A172 (cell line): Measurements from ENCODE around the gene CLCNKA. TPM values are rescaled to one million over a fixed set of nuclear protein-coding genes. Genes with fewer than 3 reads are reported as not detected.
A peak's percentile ranks its signal among the peaks of the same experiment; 100 is the strongest.
"Not testable (repeated sequence)": the region's sequence is repeated elsewhere in the genome, so short reads cannot be mapped to it uniquely, and the experiment has no call there.

Experiments
- DNase-seq: peaks from one replicate; pipeline ENCODE4 v3.0.0-alpha.2; 2015; ENCODE audit warnings: low spot score
- total RNA-seq: library from RNA; depleted of rRNA; stranded (reverse); fragments of >200 nt; shearing (Covaris generic); gene quantifications from 2 replicates; pipeline ENCODE4 v1.2.3, GENCODE V29; 2014; rRNA removed

CLCNKA gene
- not detected in 2 replicates for total RNA-seq

DNA sequence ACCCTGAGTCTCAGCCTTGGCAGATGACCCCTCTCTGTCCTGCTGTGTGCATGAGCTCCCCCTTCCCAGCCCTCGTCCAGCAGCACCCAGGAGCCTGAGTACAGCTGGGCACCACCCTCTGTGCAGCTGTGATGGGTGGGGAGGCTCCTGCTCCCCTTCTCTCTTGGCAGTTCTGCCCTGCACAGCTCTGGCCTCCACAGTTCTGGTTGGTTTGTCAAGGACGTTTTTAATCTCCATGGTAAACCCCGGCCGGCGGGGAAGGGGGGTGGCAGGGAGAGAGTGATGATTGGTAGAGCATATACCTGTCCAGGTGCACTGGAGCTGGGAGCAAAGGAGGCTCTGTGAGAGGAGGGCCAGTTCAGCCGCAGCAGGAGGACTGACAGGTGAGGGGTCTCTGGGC lies at the start of gene CLCNKA:
CLCNKA (plus strand) TSS at position 356 of the 400 bp plus-strand sequence. CDS start 584 bp downstream, outside the sequence.
- DNase-seq, result no peak

- DNase-seq, result no peak
Observed at GRCh38 chr1:15972409-15972808, 49.4 kb upstream of the CLCNKA start.

GRCh38 chr1:15973772-15974171 lies 48.1 kb upstream of the CLCNKA start:
- DNase-seq, result no peak

GRCh38 chr1:15974855-15975254 lies 47.0 kb upstream of the CLCNKA start:
- DNase-seq, result no peak

- no peak for DNase-seq
Observed at GRCh38 chr1:15975358-15975804, 46.5 kb upstream of the CLCNKA start.

GRCh38 chr1:15975805-15976680 lies 45.8 kb upstream of the CLCNKA start, which contains the start of gene ZBTB17:
Gene ZBTB17, minus strand, starts transcription at chr1:15976101. Its CDS starts 27,606 bp downstream, at chr1:15948495.
- DNase-seq, result peak; percentile 82

- DNase-seq, result not testable (repeated sequence)
Observed at GRCh38 chr1:15977947-15978346, 43.9 kb upstream of the CLCNKA start.

DNA sequence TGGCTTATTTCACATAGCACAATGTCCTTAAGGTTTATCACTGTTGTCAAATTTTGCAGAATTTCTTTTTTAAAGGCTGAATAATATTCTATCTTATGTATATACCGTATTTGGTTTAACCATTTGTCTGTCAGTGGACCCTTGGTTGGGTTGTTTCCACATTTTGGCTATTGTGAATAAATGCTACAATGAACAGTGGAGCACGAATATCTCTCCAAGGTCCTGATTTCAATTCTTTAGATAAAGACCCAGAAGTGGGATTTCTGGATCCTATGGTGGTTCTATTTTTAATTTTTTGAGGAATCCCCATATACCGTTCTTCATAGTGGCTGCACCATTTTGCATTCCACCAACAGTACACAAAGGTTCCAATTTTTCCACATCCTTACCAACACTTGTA lies 40.2 kb upstream of the CLCNKA start:
- DNase-seq, result no peak

GRCh38 chr1:15983275-15983674 lies 38.6 kb upstream of the CLCNKA start:
- no peak for DNase-seq

- peak; percentile 18 for DNase-seq
Observed at GRCh38 chr1:15985611-15986297, 36.1 kb upstream of the CLCNKA start.

DNA sequence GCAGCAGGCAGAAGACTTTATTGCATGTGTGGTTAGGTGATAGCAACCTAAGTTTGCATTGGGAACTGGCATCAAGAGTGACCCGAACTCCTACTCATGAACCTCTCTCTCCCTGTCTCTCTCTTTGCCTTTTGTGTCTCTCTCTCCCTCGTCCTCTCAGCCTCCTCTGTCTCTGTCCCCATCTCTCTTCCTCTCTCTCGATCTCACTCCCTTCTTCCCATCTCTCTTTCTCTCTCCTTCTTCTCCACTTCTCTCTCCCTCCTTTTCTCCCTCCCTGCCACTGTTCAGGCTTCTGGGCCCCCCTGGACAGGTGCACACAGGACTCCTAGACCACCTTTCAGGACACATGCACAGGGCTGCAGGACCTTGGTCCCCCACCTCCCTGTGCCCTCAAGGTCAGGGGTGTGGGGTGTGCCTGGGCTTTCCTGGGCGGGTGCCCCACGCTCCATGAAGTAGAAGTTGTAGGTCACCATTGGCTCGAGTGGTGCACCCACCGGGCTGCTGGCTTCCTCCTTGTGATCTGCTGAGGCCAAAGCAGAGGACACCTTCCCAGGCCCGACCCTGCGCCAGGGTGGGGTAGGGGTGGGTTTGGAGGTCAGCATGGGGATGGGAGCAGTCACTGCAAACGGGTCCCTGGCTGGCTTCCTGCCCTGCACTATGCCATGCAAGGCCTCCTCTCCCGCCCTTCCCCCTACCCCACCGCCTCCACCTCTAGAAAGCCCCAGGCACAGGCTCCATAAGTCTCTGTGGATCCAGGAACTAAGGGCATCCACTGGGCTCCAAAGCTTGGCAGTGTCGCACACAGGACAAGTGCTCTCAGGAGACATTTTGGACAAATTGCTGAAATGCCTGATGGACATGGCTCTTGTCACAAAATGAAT lies 32.7 kb upstream of the CLCNKA start:
- no peak for DNase-seq

GRCh38 chr1:15989776-15990175 lies 32.1 kb upstream of the CLCNKA start:
- no peak for DNase-seq

DNA sequence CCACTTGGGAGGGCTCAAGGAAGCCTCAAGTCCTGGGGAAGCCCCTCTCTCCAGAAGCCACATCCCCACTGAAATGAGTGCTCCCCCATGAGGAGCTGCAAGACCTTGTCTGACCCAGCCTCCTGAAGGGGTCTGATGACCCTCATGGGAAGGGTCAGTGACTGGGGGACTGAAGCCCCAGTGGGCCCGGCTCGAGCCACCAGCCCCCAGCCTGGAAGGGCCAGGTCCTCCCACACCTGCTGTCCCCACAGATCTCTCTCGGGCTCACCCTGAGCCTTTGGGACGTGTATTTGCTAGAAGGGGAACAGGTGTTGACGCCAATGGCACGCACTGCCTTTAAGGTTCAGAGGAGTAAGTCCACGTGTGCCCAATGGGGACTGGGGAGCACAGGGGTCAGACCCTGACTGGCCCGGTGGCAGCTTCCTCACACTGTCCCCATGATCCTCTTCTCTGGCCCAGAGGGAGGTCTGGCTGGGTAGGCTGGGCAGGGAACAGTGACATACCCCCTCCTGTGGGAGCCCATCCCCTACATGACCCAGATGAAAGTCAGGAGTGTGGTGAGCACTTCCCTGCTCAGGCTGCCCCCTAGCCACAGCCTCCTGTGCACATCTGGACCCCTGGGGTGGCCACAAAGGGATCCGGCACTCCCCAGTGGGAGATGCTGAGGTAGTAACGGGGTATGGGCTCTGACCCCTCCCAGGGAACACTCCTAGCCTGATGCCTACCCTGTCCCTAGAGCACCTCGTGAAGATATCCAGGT lies 30.2 kb upstream of the CLCNKA start:
- no peak for DNase-seq

GRCh38 chr1:15992187-15992553 lies 29.7 kb upstream of the CLCNKA start:
- DNase-seq, result no peak

DNA sequence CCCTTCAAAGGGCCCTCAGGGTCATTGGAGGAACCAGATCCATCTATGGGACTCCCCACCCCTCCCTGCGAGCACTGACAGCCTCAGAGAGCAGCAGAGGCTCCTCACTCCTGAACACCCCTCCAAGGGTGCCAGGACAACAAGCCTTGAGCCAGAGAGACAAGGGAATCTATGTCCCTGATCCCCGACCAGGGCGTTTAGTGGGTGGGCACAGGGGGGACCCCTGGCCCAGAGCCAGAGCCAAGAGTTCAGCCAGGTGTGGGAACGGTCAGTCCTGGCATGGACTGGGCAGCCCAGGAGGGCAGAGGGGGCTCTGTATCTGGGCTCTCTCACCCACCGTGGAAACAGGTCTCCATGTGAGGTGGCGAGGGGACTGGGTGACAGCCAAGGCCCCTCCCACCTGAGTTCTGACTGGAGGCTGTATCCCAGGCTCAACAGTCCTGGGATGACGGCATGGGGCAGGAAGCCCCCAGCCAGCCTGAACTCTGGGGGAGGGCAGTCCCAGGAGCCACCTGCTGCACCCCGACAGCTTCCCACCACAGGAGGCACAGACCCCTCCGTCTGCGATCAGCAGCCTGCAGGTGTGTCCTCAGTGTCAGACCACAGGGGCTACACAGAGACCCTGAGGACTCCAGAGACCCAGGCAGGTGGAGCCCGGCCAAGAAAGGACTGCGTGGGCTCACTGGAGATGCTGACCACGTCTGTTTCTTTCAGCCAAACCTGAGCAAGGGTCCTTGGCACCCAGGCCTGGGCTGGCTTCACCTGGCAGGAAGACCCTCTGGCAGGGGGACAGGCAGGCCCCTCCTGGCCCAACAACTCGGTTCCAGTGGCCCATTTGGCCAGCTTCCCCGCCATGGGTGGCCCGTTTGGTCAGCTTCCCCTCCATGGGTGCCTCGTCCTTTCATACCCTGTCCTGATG lies 29.0 kb upstream of the CLCNKA start:
- DNase-seq, result no peak

- no peak for DNase-seq
Observed at GRCh38 chr1:15993666-15994065, 28.2 kb upstream of the CLCNKA start.

DNA sequence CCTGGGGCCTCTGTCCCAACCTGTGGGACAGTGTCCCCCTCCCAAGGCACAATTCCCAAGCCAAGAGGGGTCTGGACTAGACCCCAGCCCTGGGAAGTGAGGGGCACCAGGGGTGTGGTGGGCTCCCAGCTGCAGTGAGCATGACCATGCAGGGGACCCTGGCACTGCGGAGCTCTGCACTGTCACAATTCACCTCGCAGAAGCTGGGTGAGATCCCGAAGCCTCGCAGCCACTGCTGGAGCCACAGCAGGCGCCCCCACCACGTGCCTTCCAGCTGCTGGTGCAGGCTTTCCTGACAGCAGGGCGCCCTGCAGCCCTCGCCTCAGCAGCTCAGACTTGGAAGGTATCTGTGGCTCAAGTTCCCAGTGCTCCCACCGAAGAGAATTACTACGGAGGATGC lies 27.8 kb upstream of the CLCNKA start:
- no peak for DNase-seq

GRCh38 chr1:15994590-15995351 lies 27.1 kb upstream of the CLCNKA start:
- peak; percentile 42 for DNase-seq

- DNase-seq, result no peak
Observed at GRCh38 chr1:15997076-15997585, 24.7 kb upstream of the CLCNKA start.
